ENCODE results near the gene FAM43B. TPM values are rescaled to one million over a fixed set of nuclear protein-coding genes. Genes with fewer than 3 reads are reported as not detected.

Gene FAM43B
- total RNA-seq, 1 donor from 2014 or later: 0.15 TPM

GRCh38 chr1:20551161-20551560 is 1.2 kb upstream of the FAM43B start:
- DNase-seq (ENCODE audit: low read depth): no peak

- no peak for DNase-seq (ENCODE audit: low read depth)
These were observed 514 bp downstream of the FAM43B start for GRCh38 chr1:20552728-20553445.

- no peak for DNase-seq (ENCODE audit: low read depth)
These were observed 2.8 kb downstream of the FAM43B start for GRCh38 chr1:20555025-20555757.

GRCh38 chr1:20555758-20556120 is 3.4 kb downstream of the FAM43B start:
- DNase-seq (ENCODE audit: low read depth): no peak

- DNase-seq (ENCODE audit: low read depth): no peak
These were observed 5.8 kb downstream of the FAM43B start for GRCh38 chr1:20558191-20558590.

- DNase-seq (ENCODE audit: low read depth): no peak
These were observed 8.6 kb downstream of the FAM43B start for GRCh38 chr1:20560966-20561365.

GRCh38 chr1:20565234-20565633 is 12.9 kb downstream of the FAM43B start:
- no peak for DNase-seq (ENCODE audit: low read depth)

- no peak for DNase-seq (ENCODE audit: low read depth)
These were observed 17.2 kb downstream of the FAM43B start for GRCh38 chr1:20569523-20570098.

GRCh38 chr1:20571427-20571826 is 19.1 kb downstream of the FAM43B start:
- no peak for DNase-seq (ENCODE audit: low read depth)

GRCh38 chr1:20573987-20574386 is 21.6 kb downstream of the FAM43B start:
- no peak for DNase-seq (ENCODE audit: low read depth)

- peak; percentile 65 for DNase-seq (ENCODE audit: low read depth)
These were observed 22.5 kb downstream of the FAM43B start for GRCh38 chr1:20574686-20575540.

GRCh38 chr1:20575541-20576336 is 23.4 kb downstream of the FAM43B start:
- no peak for DNase-seq (ENCODE audit: low read depth)

GRCh38 chr1:20578062-20578461 is 25.7 kb downstream of the FAM43B start:
- DNase-seq (ENCODE audit: low read depth): peak; percentile 29

GRCh38 chr1:20578721-20579395 is 26.5 kb downstream of the FAM43B start:
- peak; percentile 46 for DNase-seq (ENCODE audit: low read depth)

- DNase-seq (ENCODE audit: low read depth): peak; percentile 70
These were observed 32.5 kb downstream of the FAM43B start for GRCh38 chr1:20584890-20585289.

GRCh38 chr1:20586953-20587660 is 34.7 kb downstream of the FAM43B start:
- DNase-seq (ENCODE audit: low read depth): no peak

- no peak for DNase-seq (ENCODE audit: low read depth)
These were observed 35.3 kb downstream of the FAM43B start for GRCh38 chr1:20587661-20588053.

GRCh38 chr1:20588634-20589225 is 36.4 kb downstream of the FAM43B start, which contains the start of gene CDA:
Gene CDA, plus strand, starts transcription at chr1:20589097. Its CDS starts 33 bp downstream, at chr1:20589130.
- DNase-seq (ENCODE audit: low read depth): peak; percentile 31
